GM12872 (cell line): ENCODE results near the gene DDX3X.

Experiments used
- CTCF ChIP-seq: IDR thresholded peaks from 3 replicates; pipeline ENCODE4 v1.5.1; 2011; ENCODE audit warnings: low read depth, mild to moderate bottlenecking, low read length, moderate library complexity; ENCODE audit not compliant: insufficient read depth

The DDX3X gene

GRCh38 chrX:41302370-41302769 is 31.6 kb upstream of the DDX3X start:
- TF ChIP-seq CTCF: no peak

GRCh38 chrX:41303013-41303412 is 30.9 kb upstream of the DDX3X start:
- TF ChIP-seq CTCF: no peak

- no peak for TF ChIP-seq CTCF
These were observed 29.8 kb upstream of the DDX3X start for GRCh38 chrX:41304178-41304577.

- no peak for TF ChIP-seq CTCF
These were observed 24.9 kb upstream of the DDX3X start for GRCh38 chrX:41308884-41309647.

GRCh38 chrX:41312786-41313185 is 21.2 kb upstream of the DDX3X start:
- no peak for TF ChIP-seq CTCF

- no peak for TF ChIP-seq CTCF
These were observed 20.5 kb upstream of the DDX3X start for GRCh38 chrX:41313419-41313818.

- no peak for TF ChIP-seq CTCF
These were observed 19.8 kb upstream of the DDX3X start for GRCh38 chrX:41314204-41314603.
